Activated naive CD8-positive, alpha-beta T cell treated with anti-CD3 and anti-CD28 coated beads, Interleukin-2, amount 10 ng/mL, durations not matched to agents 7 days and 5 days (primary cell): ENCODE data around the gene SKIDA1. TPM values are rescaled to one million over a fixed set of nuclear protein-coding genes. Genes with fewer than 3 reads are reported as not detected.

Source experiments
- ATAC-seq: fragments of 150-1000 bp; cut with Tn5 transposase; one replicate; pipeline ENCODE4 v1.10.0; 2021; ENCODE audit warnings: low read depth, moderate library complexity
- POLR2A ChIA-PET: fragments of 350-600 bp; sonication (Branson Sonifier 250); formaldehyde crosslinking; loops from one replicate; lab custom pipeline; 2021; ENCODE audit warnings: antibody characterized with exemption; lab: Charles Lee
- DNase-seq: peaks from one replicate; pipeline ENCODE4 v3.0.0; 2021
- H3K27ac Mint-ChIP-seq: one replicate; pipeline ENCODE4 v1.8.0; 2022; ENCODE audit warnings: mild to moderate bottlenecking, mixed read lengths
- H3K27me3 Mint-ChIP-seq: one replicate; pipeline ENCODE4 v1.8.0; 2022; ENCODE audit warnings: mild to moderate bottlenecking, moderate library complexity, mixed read lengths
- H3K36me3 Mint-ChIP-seq: one replicate; pipeline ENCODE4 v1.8.0; 2021; ENCODE audit warnings: mild to moderate bottlenecking, mixed read lengths
- H3K4me1 Mint-ChIP-seq: one replicate; pipeline ENCODE4 v1.8.0; 2021; ENCODE audit warnings: mixed read lengths
- H3K4me3 Mint-ChIP-seq: one replicate; pipeline ENCODE4 v1.8.0; 2022; ENCODE audit warnings: mild to moderate bottlenecking, moderate library complexity, mixed read lengths
- H3K9me3 Mint-ChIP-seq: one replicate; pipeline ENCODE4 v1.8.0; 2021; ENCODE audit warnings: mixed read lengths
- total RNA-seq, 2 experiments: library from RNA; stranded (reverse); gene quantifications; one replicate each; pipeline ENCODE4 v1.2.3, GENCODE V29; 2021

Gene SKIDA1
- total RNA-seq, 2 experiments from 2014 or later: 0.09 to 0.58 TPM

- POLR2A ChIA-PET: no interaction called here
- no peak overlapping the region for H3K27ac Mint-ChIP-seq
These were observed 14.3 kb downstream of the SKIDA1 start for GRCh38 chr10:21511095-21511570.

GRCh38 chr10:21510241-21511094, 15.0 kb downstream of the SKIDA1 start:
- no peaks in the 10 kb centered on the region for H3K9me3 Mint-ChIP-seq
- POLR2A ChIA-PET: no interaction called here
- H3K36me3 Mint-ChIP-seq: no peaks in the 10 kb centered on the region
- no peak overlapping the region for H3K27ac Mint-ChIP-seq
- DNase-seq (no peak), ATAC-seq (no peak)
- H3K4me3 Mint-ChIP-seq: no peak overlapping the region
- peaks cover 83% of the 10 kb centered on the region for H3K27me3 Mint-ChIP-seq
- H3K4me1 Mint-ChIP-seq: no peaks in the 10 kb centered on the region

More at GRCh38 chr10:21511095-21511570, 14.3 kb downstream of the SKIDA1 start:
- Mint-ChIP-seq H3K4me1 (peaks cover 2% of the 10 kb centered on the region), H3K4me3 (no peak overlapping the region), H3K27me3 (peaks cover 83% of the 10 kb centered on the region), H3K36me3 (no peaks in the 10 kb centered on the region), H3K9me3 (no peaks in the 10 kb centered on the region)
- DNase-seq (no peak), ATAC-seq (no peak)

- H3K27ac Mint-ChIP-seq: no peak overlapping the region
- no peak for ATAC-seq
- no peak for DNase-seq
- H3K4me1 Mint-ChIP-seq: no peaks in the 10 kb centered on the region
- no peaks in the 10 kb centered on the region for H3K36me3 Mint-ChIP-seq
- H3K27me3 Mint-ChIP-seq: peaks cover 83% of the 10 kb centered on the region
- no peak overlapping the region for H3K4me3 Mint-ChIP-seq
- H3K9me3 Mint-ChIP-seq: no peaks in the 10 kb centered on the region
- POLR2A ChIA-PET: no interaction called here
These were observed 15.9 kb downstream of the SKIDA1 start for GRCh38 chr10:21509341-21510240.

GRCh38 chr10:21508706-21509331, 16.7 kb downstream of the SKIDA1 start:
- no peak overlapping the region for H3K27ac Mint-ChIP-seq
- H3K4me1 Mint-ChIP-seq: no peaks in the 10 kb centered on the region
- peaks cover 80% of the 10 kb centered on the region for H3K27me3 Mint-ChIP-seq
- no peak for ATAC-seq
- DNase-seq: no peak
- H3K9me3 Mint-ChIP-seq: no peaks in the 10 kb centered on the region
- H3K36me3 Mint-ChIP-seq: no peaks in the 10 kb centered on the region
- POLR2A ChIA-PET: no interaction called here
- no peak overlapping the region for H3K4me3 Mint-ChIP-seq

GRCh38 chr10:21507150-21507549, 18.3 kb downstream of the SKIDA1 start:
- no peak for ATAC-seq
- Mint-ChIP-seq H3K27ac (no peak overlapping the region), H3K4me1 (no peaks in the 10 kb centered on the region), H3K4me3 (no peak overlapping the region), H3K27me3 (peaks cover 80% of the 10 kb centered on the region), H3K36me3 (no peaks in the 10 kb centered on the region), H3K9me3 (no peaks in the 10 kb centered on the region)
- DNase-seq: no peak
- POLR2A ChIA-PET: no interaction called here

- Mint-ChIP-seq H3K27me3 (peaks cover 80% of the 10 kb centered on the region), H3K4me3 (no peak overlapping the region), H3K9me3 (no peaks in the 10 kb centered on the region), H3K4me1 (no peaks in the 10 kb centered on the region), H3K27ac (no peak overlapping the region), H3K36me3 (no peaks in the 10 kb centered on the region)
- POLR2A ChIA-PET: no interaction called here
- DNase-seq: no peak
- ATAC-seq: no peak
These were observed 19.1 kb downstream of the SKIDA1 start for GRCh38 chr10:21506351-21506750.

GRCh38 chr10:21505711-21506278, 19.7 kb downstream of the SKIDA1 start:
- POLR2A ChIA-PET: no interaction called here
- no peak for ATAC-seq
- H3K27ac Mint-ChIP-seq: no peak overlapping the region
- H3K36me3 Mint-ChIP-seq: no peaks in the 10 kb centered on the region
- no peaks in the 10 kb centered on the region for H3K4me1 Mint-ChIP-seq
- no peaks in the 10 kb centered on the region for H3K9me3 Mint-ChIP-seq
- peaks cover 80% of the 10 kb centered on the region for H3K27me3 Mint-ChIP-seq
- no peak overlapping the region for H3K4me3 Mint-ChIP-seq
- DNase-seq: no peak

GRCh38 chr10:21503542-21503941, 21.9 kb downstream of the SKIDA1 start:
- no peak for DNase-seq
- H3K27ac Mint-ChIP-seq: no peak overlapping the region
- no peaks in the 10 kb centered on the region for H3K9me3 Mint-ChIP-seq
- no peak for ATAC-seq
- POLR2A ChIA-PET: no interaction called here
- H3K36me3 Mint-ChIP-seq: no peaks in the 10 kb centered on the region
- peaks cover 87% of the 10 kb centered on the region for H3K27me3 Mint-ChIP-seq
- no peaks in the 10 kb centered on the region for H3K4me1 Mint-ChIP-seq
- H3K4me3 Mint-ChIP-seq: no peak overlapping the region

- H3K9me3 Mint-ChIP-seq: no peaks in the 10 kb centered on the region
- no peaks in the 10 kb centered on the region for H3K36me3 Mint-ChIP-seq
These were observed 23.1 kb downstream of the SKIDA1 start for GRCh38 chr10:21502348-21502740.

GRCh38 chr10:21501731-21502347, 23.6 kb downstream of the SKIDA1 start:
- H3K4me1 Mint-ChIP-seq: peaks cover 4% of the 10 kb centered on the region
- ATAC-seq (no peak), DNase-seq (no peak)
- H3K27me3 Mint-ChIP-seq: peaks cover 88% of the 10 kb centered on the region
- no peaks in the 10 kb centered on the region for H3K9me3 Mint-ChIP-seq
- no peak overlapping the region for H3K27ac Mint-ChIP-seq
- H3K36me3 Mint-ChIP-seq: no peaks in the 10 kb centered on the region
- H3K4me3 Mint-ChIP-seq: no peak overlapping the region
- POLR2A ChIA-PET: no interaction called here

More at GRCh38 chr10:21502348-21502740, 23.1 kb downstream of the SKIDA1 start:
- Mint-ChIP-seq H3K4me1 (peaks cover 3% of the 10 kb centered on the region), H3K4me3 (no peak overlapping the region), H3K27me3 (peaks cover 90% of the 10 kb centered on the region), H3K27ac (no peak overlapping the region)
- POLR2A ChIA-PET: no interaction called here
- ATAC-seq (no peak), DNase-seq (no peak)

GRCh38 chr10:21501091-21501490, 24.4 kb downstream of the SKIDA1 start:
- no peak for DNase-seq
- Mint-ChIP-seq H3K36me3 (no peaks in the 10 kb centered on the region), H3K27ac (no peak overlapping the region), H3K4me3 (no peak overlapping the region), H3K4me1 (peaks cover 4% of the 10 kb centered on the region), H3K9me3 (no peaks in the 10 kb centered on the region), H3K27me3 (peaks cover 87% of the 10 kb centered on the region)
- ATAC-seq: no peak
- POLR2A ChIA-PET: interaction anchor here (0.6 kb wide), 1 partner anchor 452 kb away, joined by 3 read pairs; no protein-coding TSS in a partner anchor

- no peaks in the 10 kb centered on the region for H3K9me3 Mint-ChIP-seq
- no peaks in the 10 kb centered on the region for H3K36me3 Mint-ChIP-seq
- no peak overlapping the region for H3K27ac Mint-ChIP-seq
- peaks cover 4% of the 10 kb centered on the region for H3K4me1 Mint-ChIP-seq
- H3K4me3 Mint-ChIP-seq: no peak overlapping the region
- ATAC-seq (no peak), DNase-seq (no peak)
- POLR2A ChIA-PET: interaction anchor here (0.6 kb wide), 1 partner anchor 453 kb away, joined by 3 read pairs; no protein-coding TSS in a partner anchor
- H3K27me3 Mint-ChIP-seq: peaks cover 82% of the 10 kb centered on the region
These were observed 24.9 kb downstream of the SKIDA1 start for GRCh38 chr10:21500578-21500910.
